GM23338 (cell line): ENCODE results near the gene RAB3A. TPM values are rescaled to one million over a fixed set of nuclear protein-coding genes. Genes with fewer than 3 reads are reported as not detected.

ENCODE experiments used
- ATAC-seq: fragments of 200-7000 bp; cut with Tn5 transposase; 3 replicates; pipeline ENCODE4 v1.9.1; 2020
- DNase-seq: peaks from one replicate; pipeline ENCODE4 v3.0.0-alpha.2; 2015; ENCODE audit warnings: low spot score
- H2AFZ ChIP-seq: fragments of 200-600 bp; sonication (generic); 2 replicates; pipeline ENCODE4 v1.8.0; 2016; ENCODE audit warnings: antibody characterized with exemption, mild to moderate bottlenecking, moderate library complexity
- H3F3A ChIP-seq: fragments of 200-600 bp; sonication (generic); replicated peaks from 2 replicates; pipeline ENCODE4 v1.8.0; 2017; ENCODE audit warnings: antibody characterized with exemption, mixed run types, low read depth
- H3K27ac ChIP-seq: fragments of 200-600 bp; sonication (generic); 2 replicates; pipeline ENCODE4 v1.6.1; 2016; ENCODE audit warnings: low read depth
- H3K27me3 ChIP-seq: fragments of 200-600 bp; sonication (generic); 2 replicates; pipeline ENCODE4 v1.8.0; 2016; ENCODE audit warnings: mild to moderate bottlenecking, mixed run types, moderate library complexity; ENCODE audit not compliant: insufficient read depth
- H3K36me3 ChIP-seq: fragments of 200-600 bp; sonication (generic); 2 replicates; pipeline ENCODE4 v1.8.0; 2016; ENCODE audit warnings: mild to moderate bottlenecking; ENCODE audit not compliant: insufficient read depth
- H3K4me1 ChIP-seq: fragments of 200-600 bp; sonication (generic); 2 replicates; pipeline ENCODE4 v1.8.0; 2016; ENCODE audit warnings: mild to moderate bottlenecking, moderate library complexity; ENCODE audit not compliant: insufficient read depth
- H3K4me2 ChIP-seq: fragments of 200-600 bp; sonication (generic); 2 replicates; pipeline ENCODE4 v1.7.1; 2017; ENCODE audit warnings: mixed run types
- H3K4me3 ChIP-seq: fragments of 200-600 bp; sonication (generic); 2 replicates; pipeline ENCODE4 v1.6.1; 2016; ENCODE audit warnings: mixed run types
- H3K79me2 ChIP-seq: fragments of 200-600 bp; sonication (generic); replicated peaks from 2 replicates; pipeline ENCODE4 v1.8.0; 2017; ENCODE audit warnings: mild to moderate bottlenecking; ENCODE audit not compliant: insufficient read depth
- H3K9me2 ChIP-seq: fragments of 200-600 bp; sonication (generic); 2 replicates; pipeline ENCODE4 v1.8.0; 2017; ENCODE audit not compliant: insufficient read depth
- H4K20me1 ChIP-seq: fragments of 200-600 bp; sonication (generic); replicated peaks from 2 replicates; pipeline ENCODE4 v1.8.0; 2017; ENCODE audit warnings: mild to moderate bottlenecking; ENCODE audit not compliant: insufficient read depth
- H3K27ac Mint-ChIP-seq: 2 replicates; pipeline ENCODE4 v1.8.0; 2020; ENCODE audit warnings: inconsistent platforms, mild to moderate bottlenecking, moderate library complexity, mixed read lengths
- H3K27me3 Mint-ChIP-seq: 3 replicates; pipeline ENCODE4 v1.8.0; 2022; ENCODE audit warnings: low read depth, mild to moderate bottlenecking, moderate library complexity, mixed read lengths, inconsistent platforms; ENCODE audit not compliant: insufficient read depth, poor library complexity
- H3K36me3 Mint-ChIP-seq: 3 replicates; pipeline ENCODE4 v1.8.0; 2021; ENCODE audit warnings: low read depth, mild to moderate bottlenecking, inconsistent platforms, moderate library complexity, mixed read lengths
- H3K4me1 Mint-ChIP-seq: 3 replicates; pipeline ENCODE4 v1.8.0; 2020; ENCODE audit warnings: mild to moderate bottlenecking, inconsistent platforms, mixed read lengths
- H3K4me3 Mint-ChIP-seq: 3 replicates; pipeline ENCODE4 v1.8.0; 2021; ENCODE audit warnings: moderate library complexity, mild to moderate bottlenecking, inconsistent platforms, mixed read lengths
- H3K9me3 Mint-ChIP-seq: 3 replicates; pipeline ENCODE4 v1.8.0; 2020; ENCODE audit warnings: moderate library complexity, mild to moderate bottlenecking, inconsistent platforms, mixed read lengths
- CREB1 ChIP-seq: fragments of 250-450 bp; sonication (Bioruptor Pico); IDR thresholded peaks from 2 replicates; pipeline ENCODE4 v1.5.0; 2020; ENCODE audit warnings: low read depth, mild to moderate bottlenecking, moderate library complexity
- EZH2 ChIP-seq: fragments of 200-600 bp; sonication (generic); IDR thresholded peaks from one replicate; pipeline ENCODE4 v1.8.0; 2017; ENCODE audit warnings: antibody characterized with exemption, mild to moderate bottlenecking, low read depth; ENCODE audit not compliant: unreplicated experiment
- EZH2phosphoT487 ChIP-seq: fragments of 200-600 bp; sonication (generic); IDR thresholded peaks from one replicate; pipeline ENCODE4 v1.8.1; 2018; ENCODE audit warnings: antibody characterized with exemption; ENCODE audit not compliant: unreplicated experiment
- POLR2AphosphoS5 ChIP-seq: IDR thresholded peaks from 2 replicates; pipeline ENCODE4 v1.6.1; 2016; ENCODE audit warnings: antibody characterized with exemption, low read depth
- ZNF331 ChIP-seq: fragments of 250-450 bp; sonication (Bioruptor Pico); IDR thresholded peaks from 2 replicates; pipeline ENCODE4 v1.5.0; 2020; ENCODE audit warnings: low read depth, mild to moderate bottlenecking, moderate library complexity
- polyA plus RNA-seq: library from polyadenylated mRNA; unstranded; fragments of >200 nt; fragmentation: Nextera tagmentation; extraction: Ambion mirVana; gene quantifications from 2 replicates; pipeline ENCODE4 v1.2.1, GENCODE V29; 2016
- total RNA-seq: library from RNA; depleted of rRNA; stranded (reverse); fragments of >200 nt; shearing (Covaris generic); gene quantifications from 2 replicates; pipeline ENCODE4 v1.2.3, GENCODE V29; 2014
- TF ChIP-seq, protein P1 (sequence below), 2 experiments: fragments of 200-600 bp in 1 of 2; sonication (generic) in 1 of 2; conservative IDR thresholded peaks; 2 replicates each; pipeline versions ENCODE4 v1.5.1 to v1.6.1; 2016 to 2017; ENCODE audit warnings: antibody characterized with exemption in 2 of 2, low read depth in 2 of 2, mild to moderate bottlenecking in 2 of 2, moderate library complexity in 1 of 2
- TF ChIP-seq, protein P2 (sequence below): IDR thresholded peaks from one replicate; pipeline ENCODE4 v1.6.1; 2018; ENCODE audit warnings: antibody characterized with exemption; ENCODE audit not compliant: unreplicated experiment
- TF ChIP-seq, protein P3 (sequence below): IDR thresholded peaks from 2 replicates; pipeline ENCODE4 v1.6.1; 2016; ENCODE audit warnings: antibody characterized with exemption

RAB3A gene
- total and polyA plus RNA-seq, 2 experiments from 2014 or later = 9.7 to 20.3 TPM

DNA sequence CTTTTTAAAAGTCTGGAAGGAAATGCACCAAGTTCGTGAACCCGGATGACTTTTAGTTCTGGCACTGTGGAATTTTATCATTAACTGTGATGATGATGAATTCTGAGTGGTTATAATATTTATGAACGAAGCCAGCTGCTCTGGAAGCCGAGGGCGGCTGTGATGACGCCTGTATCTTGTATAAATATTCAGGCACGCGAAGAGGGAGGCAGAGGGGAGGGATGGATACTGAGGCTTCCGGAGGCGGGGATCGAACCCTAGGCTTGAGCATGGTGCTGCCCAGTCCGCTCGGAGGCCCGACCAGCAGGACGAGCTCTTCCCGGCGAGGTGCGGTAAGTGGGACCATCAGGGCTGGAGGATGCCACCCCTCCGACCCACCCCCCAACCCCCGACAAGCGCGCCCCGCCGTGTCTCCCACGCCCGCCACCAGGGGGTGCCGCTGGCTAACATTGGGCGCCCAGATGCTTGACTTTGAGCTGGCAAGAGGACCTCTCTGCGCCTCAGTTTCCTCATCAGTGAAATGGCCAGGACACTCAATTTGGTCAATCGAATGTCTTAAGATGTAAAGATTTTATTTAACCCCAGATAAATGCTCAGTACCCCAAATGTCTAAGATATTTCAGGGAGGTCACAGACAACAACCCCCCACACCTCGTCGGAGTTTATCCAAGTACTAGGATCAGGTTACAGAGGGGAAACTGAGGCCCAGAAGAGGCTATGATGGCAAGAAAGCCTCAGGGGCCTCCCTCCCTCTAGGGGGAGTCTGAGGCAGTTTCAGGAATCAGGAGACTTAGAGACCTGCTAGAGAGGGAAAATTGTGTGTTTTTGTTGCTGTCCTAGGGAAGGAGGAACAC, 4.5 kb upstream of the RAB3A start (continued):
- TF ChIP-seq, protein P1, sequence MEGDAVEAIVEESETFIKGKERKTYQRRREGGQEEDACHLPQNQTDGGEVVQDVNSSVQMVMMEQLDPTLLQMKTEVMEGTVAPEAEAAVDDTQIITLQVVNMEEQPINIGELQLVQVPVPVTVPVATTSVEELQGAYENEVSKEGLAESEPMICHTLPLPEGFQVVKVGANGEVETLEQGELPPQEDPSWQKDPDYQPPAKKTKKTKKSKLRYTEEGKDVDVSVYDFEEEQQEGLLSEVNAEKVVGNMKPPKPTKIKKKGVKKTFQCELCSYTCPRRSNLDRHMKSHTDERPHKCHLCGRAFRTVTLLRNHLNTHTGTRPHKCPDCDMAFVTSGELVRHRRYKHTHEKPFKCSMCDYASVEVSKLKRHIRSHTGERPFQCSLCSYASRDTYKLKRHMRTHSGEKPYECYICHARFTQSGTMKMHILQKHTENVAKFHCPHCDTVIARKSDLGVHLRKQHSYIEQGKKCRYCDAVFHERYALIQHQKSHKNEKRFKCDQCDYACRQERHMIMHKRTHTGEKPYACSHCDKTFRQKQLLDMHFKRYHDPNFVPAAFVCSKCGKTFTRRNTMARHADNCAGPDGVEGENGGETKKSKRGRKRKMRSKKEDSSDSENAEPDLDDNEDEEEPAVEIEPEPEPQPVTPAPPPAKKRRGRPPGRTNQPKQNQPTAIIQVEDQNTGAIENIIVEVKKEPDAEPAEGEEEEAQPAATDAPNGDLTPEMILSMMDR (conservative IDR thresholded peaks at IDR 0.05; ENCODE audit: low read depth in 2 of 2) = peak; percentile 67 to 81
- no peak for TF ChIP-seq EZH2phosphoT487

DNA sequence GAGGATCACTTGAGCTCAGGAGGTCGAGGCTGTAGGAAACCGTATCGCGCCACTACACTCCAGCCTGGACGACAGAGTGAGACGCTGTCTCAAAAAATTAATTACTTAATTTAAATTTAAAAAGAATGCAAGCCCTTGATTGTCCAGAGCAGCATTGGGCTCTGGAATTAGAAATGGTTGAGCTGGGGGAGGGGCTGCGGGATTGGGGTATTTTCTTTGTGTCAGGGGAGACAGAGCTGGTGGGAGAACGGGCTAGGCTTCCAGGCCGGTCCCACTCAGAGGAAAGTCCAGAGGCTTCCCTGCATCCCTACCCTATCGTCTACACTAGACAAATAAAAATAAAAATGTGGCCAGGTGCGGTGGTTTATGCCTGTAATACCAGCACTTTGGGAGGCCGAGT, 2.2 kb upstream of the RAB3A start:
- peak overlapping the region; percentile 94; the same call in 1 of the 2 replicates for H3K27ac Mint-ChIP-seq
- no peaks in the 10 kb centered on the region; the same call in none of the 2 replicates for H4K20me1 ChIP-seq

More for the DNA sequence above, 2.2 kb upstream of the RAB3A start:
- H3K4me1 ChIP-seq = peaks cover 11% of the 10 kb centered on the region
- ATAC-seq = no peak
- Mint-ChIP-seq H3K27me3 (peaks cover 16% of the 10 kb centered on the region), H3K4me1 (peaks cover 23% of the 10 kb centered on the region), H3K36me3 (peaks cover 11% of the 10 kb centered on the region; the same call in 2 of the 3 replicates), H3K4me3 (peak overlapping the region; percentile 85), H3K9me3 (no peaks in the 10 kb centered on the region)
- peak overlapping the region; percentile 78 for H3K4me3 ChIP-seq
- peak overlapping the region; percentile 99 for H3K4me2 ChIP-seq
- peak overlapping the region; percentile 49; the same call in 1 of the 2 replicates for H2AFZ ChIP-seq
- peak; percentile 34 for DNase-seq
- H3K79me2 ChIP-seq = 0 out of 2 replicates have a peak, but pooled peaks cover 6% of the 10 kb centered on the region
- no peaks in the 10 kb centered on the region for H3K9me2 ChIP-seq
- TF ChIP-seq, protein P2, sequence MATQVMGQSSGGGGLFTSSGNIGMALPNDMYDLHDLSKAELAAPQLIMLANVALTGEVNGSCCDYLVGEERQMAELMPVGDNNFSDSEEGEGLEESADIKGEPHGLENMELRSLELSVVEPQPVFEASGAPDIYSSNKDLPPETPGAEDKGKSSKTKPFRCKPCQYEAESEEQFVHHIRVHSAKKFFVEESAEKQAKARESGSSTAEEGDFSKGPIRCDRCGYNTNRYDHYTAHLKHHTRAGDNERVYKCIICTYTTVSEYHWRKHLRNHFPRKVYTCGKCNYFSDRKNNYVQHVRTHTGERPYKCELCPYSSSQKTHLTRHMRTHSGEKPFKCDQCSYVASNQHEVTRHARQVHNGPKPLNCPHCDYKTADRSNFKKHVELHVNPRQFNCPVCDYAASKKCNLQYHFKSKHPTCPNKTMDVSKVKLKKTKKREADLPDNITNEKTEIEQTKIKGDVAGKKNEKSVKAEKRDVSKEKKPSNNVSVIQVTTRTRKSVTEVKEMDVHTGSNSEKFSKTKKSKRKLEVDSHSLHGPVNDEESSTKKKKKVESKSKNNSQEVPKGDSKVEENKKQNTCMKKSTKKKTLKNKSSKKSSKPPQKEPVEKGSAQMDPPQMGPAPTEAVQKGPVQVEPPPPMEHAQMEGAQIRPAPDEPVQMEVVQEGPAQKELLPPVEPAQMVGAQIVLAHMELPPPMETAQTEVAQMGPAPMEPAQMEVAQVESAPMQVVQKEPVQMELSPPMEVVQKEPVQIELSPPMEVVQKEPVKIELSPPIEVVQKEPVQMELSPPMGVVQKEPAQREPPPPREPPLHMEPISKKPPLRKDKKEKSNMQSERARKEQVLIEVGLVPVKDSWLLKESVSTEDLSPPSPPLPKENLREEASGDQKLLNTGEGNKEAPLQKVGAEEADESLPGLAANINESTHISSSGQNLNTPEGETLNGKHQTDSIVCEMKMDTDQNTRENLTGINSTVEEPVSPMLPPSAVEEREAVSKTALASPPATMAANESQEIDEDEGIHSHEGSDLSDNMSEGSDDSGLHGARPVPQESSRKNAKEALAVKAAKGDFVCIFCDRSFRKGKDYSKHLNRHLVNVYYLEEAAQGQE = no peak
- TF ChIP-seq POLR2AphosphoS5 = no peak
- TF ChIP-seq, protein P3, sequence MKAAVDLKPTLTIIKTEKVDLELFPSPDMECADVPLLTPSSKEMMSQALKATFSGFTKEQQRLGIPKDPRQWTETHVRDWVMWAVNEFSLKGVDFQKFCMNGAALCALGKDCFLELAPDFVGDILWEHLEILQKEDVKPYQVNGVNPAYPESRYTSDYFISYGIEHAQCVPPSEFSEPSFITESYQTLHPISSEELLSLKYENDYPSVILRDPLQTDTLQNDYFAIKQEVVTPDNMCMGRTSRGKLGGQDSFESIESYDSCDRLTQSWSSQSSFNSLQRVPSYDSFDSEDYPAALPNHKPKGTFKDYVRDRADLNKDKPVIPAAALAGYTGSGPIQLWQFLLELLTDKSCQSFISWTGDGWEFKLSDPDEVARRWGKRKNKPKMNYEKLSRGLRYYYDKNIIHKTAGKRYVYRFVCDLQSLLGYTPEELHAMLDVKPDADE = no peak
- TF ChIP-seq ZNF331 (CRISPR knock-in tag) = no peak
- TF ChIP-seq EZH2 = no peak
- TF ChIP-seq, protein P1 (conservative IDR thresholded peaks at IDR 0.05; ENCODE audit: low read depth in 2 of 2) = no peak
- TF ChIP-seq CREB1 (CRISPR knock-in tag) = no peak
- TF ChIP-seq EZH2phosphoT487 = no peak
- H3K27ac ChIP-seq = peak overlapping the region; percentile 99
- no peaks in the 10 kb centered on the region for H3K36me3 ChIP-seq
- H3F3A ChIP-seq = peaks cover 31% of the 10 kb centered on the region
- no peaks in the 10 kb centered on the region for H3K27me3 ChIP-seq
